Activated CD4-positive, alpha-beta T cell treated with anti-CD3 and anti-CD28 coated beads, Interleukin-2, amount 50 U/mL, for 1 hour (primary cell): ENCODE measurements around the gene UNC119.

Source experiments
- DNase-seq: peaks from one replicate; pipeline ENCODE4 v3.0.0-alpha.2; 2020

UNC119 gene

DNA sequence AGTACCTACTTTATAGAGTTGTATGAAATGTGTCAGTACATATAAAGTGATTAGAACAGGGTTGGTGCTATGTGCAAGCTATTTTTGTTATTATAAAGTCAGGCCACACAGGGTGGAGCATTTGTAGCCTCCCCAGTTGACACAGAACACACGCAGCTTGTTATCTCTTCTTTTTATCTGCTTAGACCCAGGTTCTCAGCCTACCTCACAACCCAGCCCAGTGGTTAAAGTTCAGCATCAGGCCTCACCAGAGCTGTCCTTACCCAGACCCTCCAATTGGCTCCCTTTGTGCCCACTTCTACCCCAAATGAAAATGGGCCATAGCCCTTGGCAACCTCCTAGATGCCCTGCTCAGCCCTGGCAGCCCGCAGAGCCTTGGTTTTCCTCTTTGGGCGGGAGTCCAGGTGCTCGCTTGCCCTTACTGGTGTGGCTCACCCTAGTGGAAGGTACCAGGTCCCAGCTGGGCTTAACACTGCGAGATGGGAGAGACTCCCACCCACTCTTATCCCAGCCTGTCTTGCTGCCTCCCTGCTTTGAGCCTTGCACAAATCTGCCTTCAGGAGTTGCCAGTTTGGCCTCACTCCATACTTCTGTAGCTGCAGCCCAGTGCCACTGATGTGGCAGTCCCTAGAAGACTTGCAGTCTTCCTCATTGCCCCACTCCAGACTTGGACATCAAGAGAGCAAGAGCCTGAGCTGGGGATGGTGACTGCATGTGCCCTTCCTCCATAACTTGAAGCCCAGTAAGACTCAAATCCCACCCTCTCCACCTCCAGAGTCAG, 20.0 kb upstream of the UNC119 start:
- DNase-seq = no peak

DNA sequence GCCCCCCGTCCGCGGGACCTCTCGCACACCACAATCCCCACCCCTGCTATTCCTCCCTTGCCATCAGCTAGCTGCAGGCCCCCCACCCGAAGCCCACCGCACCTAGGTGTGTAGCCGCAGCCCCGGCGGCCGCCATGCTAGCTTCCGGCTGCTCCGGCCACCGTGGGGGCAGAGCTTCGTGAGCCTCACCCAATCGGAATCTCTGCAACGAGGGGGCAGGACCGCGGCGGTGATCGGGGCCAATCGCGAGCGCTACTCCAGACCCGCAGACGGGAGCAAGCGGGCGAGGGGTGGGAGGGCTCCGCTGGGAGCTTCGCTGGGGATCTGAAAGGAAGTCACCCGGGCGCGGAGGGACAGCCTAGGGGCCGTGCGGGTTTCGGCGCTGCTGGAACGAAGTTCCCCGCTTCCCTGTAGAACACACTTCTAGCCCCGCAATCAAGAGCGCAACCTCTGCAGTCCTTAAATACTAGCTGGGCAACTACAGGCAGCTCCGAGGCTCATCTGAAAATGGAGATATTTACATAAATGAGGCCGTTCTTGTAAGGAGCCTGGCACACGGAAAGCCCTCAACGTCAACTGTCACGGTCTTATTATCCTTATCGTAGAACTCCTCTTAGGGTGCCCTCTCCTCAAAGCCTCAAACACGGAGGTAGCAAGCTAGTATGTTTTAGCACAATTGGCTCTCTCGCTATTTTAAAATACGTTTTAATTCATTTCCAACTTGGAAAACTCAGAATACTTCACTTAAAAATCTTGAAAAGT, 19.1 kb upstream of the UNC119 start, which contains the start of gene PIGS:
TSS of gene PIGS (minus strand) at position 164 of the 762 bp plus-strand sequence. CDS start at position 136, 28 bp downstream.
- peak; percentile 89 for DNase-seq

DNA sequence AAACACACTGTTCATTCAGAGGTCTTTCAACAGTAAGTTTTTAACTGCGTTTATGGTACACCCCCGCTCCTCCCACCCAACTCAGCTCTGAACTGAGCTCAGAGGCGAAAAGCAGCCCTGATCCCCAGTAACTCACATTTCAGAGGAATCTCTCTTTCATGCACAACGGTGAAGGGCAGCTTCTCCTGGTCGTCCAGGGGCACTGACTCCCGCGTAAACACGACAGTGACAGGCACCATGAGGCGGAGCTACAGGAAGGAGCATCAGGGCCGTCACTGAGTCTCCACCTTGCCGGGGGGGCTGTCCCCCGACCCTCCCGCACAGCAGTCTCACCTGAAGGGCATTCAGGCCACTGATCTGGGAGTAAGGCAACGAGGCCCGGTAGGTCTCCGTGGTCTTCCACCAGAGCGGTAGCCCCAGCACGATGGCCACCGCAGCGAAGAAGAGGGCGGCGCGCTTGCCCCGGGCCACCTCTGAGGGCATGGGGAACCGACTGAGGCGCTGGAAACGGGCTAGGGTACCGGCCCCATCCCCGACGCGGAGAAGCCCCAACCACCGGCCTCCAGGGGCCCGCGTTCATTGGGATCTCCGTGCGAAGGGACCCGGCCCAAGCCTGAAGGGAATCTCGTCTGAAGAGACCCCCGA, 18.4 kb upstream of the UNC119 start:
- peak; percentile 40 for DNase-seq

DNA sequence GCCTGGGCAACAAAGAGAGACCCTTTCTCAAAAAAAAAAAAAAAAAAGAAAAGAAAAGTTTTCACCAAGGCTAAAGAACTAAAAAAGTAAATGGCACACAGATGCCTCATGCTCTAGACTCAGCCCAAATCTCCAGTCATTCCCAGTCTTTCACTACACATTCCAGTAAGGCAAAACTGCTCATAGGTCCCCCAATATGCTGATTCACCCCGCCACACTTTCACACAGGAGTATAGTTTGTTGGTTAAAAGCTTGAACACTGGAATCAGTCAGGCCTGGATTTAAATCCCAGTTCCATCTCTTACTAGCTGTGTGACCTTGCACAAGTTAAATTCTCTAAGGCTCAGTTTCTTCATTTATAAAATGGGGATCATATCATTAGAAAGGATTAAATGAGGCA, 17.0 kb upstream of the UNC119 start:
- DNase-seq = no peak

DNA sequence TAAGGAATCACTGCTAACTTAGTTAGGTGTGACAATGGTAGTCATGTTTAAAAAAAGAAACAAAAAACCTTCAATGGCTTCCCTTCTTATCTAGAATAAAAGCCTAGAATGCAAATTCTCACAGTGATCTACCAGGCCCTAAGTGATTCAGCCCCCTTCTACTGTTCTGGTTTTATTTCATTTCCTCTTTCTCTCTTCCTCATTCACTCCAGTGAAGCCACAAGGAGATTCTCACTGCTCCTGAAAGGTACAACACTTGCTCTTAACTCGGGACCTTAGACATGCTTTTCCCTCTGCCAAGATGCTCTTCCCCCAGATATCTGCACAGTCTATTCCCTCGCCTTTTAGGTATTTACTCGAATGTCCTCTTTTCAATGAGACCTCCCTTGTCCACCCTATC, 15.2 kb upstream of the UNC119 start:
- no peak for DNase-seq

DNA sequence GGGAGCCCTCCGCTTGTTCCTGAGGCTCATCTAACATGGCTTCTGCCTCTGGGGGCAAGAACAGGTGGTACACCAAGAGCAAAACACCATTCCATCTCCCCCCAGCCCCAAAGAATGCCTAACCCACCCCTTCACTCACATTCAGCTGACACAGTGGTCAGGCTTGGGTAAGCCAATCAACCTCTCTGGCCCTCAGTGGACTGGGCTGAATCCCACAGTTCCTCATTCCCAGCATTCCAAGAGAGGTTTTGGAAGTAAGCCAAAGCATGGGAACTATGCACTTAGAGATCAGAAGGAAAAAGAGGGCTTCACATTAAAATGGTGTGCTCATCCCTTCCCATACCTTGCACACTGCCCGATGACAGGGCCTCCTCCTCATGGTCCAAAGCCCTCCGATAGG, 11.1 kb upstream of the UNC119 start:
- no peak for DNase-seq

DNA sequence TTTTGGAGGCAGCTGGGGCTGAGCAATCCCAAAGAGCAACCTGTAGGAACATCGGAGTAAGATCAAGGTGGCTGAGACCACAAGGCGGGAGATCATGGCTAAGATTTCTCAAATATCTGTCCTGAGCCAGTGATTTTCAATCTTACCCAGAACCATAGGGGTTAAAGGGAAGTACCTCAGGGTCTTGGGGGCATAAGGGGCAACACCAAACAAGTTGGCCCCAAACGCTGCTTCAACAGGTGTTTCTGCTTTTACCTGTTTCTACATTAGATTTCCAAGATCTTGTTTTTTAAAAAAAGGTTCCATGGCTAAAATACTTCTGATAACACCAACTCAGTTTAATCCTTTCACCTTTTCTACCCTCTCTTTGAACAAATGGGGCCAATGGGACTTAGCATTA, 2.6 kb upstream of the UNC119 start:
- DNase-seq = no peak

DNA sequence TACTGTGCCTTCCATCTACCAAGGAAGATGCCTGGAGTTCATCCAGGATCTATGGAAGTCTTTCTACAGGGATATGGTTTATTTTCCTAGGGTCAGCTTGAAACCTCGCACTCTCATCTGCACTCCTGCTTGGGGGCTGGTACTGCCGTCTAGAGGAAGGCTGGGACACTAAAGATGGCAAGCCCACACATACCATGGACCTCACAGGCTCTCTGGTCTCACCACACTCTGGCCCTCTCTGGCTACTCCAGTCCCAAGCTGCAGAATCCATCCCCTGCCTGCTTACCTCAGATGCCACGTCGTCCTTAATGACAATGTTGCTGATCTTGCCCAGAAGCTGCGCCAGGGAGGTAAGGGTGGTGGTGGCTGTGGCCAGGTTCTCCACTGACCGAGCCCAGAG, 2.1 kb upstream of the UNC119 start:
- DNase-seq = no peak

DNA sequence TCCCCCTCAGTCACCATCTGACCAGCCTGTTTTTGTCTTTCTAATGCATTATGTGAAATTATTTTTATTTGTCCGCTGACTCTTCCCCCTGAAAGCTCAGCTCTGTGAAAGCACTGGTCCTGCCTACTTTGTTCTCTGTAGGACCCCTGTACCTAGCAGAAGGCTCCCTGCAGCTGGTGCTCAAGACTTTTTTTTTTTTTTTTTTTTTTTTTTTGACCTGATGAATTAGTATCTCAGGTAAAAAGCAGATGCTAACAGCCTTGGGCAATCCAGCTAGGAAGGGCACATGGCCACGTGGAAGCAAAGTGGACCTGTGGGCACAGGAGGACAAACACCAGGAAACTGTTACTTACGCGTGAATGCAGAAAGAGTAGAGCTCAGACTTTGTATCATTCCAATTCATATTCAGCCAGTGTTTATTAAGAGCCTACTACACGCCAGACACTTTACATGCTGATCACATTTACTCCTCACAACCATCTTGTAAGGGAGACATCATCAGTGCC, 629 bp upstream of the UNC119 start:
- no peak for DNase-seq

DNA sequence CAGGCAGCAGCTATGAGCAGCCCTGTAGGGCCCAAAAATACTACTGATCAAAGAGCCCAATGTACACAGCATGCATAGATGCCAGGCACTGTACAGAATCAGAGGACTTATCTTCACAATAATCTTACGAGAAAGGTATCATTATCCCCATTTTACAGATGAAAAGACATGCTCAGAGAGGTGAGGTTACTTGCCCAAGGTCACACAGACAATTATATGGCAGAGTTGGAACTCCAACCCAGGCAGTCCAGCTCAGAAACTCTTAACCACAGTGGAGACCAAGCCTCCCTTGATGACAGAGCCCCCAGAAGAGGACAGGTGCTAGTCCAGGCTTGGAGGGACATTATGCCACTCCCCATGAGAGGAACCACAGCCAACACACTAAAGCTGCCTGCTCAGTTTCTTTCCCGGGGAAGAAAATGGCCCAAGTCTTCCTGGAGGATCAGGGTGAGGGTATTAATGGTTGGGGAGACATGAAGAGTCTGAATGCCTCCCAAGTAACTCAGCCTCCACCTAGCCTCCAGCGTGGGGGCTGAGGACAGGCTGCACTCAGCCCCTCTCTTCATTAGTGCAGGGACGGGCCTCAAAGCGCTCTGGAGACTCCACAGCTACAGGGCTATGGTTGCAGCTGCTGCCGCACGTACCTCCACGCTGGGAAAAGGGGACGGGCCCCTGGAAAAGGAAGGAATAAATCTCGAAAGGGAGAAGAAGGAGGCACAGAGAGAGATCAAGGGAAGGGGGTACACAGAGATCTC, 826 bp downstream of the UNC119 start:
- DNase-seq = no peak

DNA sequence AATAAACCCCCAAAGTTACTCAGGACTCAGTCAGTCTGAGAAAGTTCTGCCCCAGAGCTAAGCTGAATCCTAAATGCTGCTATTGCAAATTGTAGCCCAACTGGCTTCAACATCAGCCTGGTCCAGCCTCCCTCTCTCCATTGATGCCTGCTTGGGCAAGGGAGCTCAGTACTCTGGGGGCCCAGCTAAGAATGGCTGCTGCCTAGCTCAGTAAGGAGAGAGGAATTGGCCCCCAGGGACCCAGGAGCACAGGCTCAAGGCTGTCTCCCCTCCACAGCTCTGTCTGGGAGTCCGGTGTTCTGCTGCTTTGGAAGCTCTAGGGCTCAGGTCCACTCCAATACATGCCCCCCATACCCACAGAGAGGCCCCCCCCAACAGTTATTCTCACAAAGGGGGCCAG, 1.6 kb downstream of the UNC119 start:
- no peak for DNase-seq

DNA sequence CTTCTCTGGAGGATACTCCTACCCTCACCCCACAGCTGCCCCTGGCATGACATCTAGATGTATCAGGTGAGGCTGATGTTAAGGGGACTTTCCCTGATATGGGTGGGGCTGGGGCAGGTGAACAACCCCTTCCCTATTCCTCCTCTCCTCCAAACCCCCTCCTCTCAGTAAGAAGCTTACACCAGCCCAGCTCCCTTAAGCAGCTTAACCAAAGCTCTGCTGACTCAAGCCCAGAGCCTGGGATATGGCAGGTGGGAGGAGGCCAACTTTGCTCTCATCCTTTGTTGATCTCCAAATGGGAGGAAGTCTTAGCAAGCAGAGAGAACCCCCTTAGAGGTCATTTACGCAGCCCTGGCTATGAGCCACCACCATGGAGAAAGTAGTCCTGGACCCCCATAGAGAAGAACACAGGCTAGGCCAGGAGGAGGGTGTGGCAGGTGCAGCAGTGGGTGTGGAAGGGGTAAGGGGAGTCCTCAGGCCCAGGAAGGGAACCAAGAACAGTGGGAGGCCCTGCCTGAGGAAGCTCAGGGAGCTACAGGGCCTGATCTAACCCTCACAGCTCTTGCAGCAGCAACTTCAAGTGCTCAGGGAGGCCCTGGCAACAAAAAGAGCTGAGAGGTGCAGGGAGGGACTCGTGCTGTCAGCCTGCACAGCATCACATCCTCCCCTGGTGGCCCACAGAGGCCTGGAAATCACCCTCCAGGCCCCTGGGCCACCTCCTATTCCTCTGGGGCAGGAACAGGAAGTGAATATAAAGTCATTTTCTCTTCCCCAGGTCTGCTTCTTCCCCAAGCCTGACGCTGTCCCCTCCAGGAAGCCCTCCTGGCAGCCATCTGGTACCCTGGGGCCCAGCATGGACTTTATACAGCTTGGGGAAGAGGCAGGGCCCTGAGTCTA, 2.9 kb downstream of the UNC119 start:
- DNase-seq = peak; percentile 58

DNA sequence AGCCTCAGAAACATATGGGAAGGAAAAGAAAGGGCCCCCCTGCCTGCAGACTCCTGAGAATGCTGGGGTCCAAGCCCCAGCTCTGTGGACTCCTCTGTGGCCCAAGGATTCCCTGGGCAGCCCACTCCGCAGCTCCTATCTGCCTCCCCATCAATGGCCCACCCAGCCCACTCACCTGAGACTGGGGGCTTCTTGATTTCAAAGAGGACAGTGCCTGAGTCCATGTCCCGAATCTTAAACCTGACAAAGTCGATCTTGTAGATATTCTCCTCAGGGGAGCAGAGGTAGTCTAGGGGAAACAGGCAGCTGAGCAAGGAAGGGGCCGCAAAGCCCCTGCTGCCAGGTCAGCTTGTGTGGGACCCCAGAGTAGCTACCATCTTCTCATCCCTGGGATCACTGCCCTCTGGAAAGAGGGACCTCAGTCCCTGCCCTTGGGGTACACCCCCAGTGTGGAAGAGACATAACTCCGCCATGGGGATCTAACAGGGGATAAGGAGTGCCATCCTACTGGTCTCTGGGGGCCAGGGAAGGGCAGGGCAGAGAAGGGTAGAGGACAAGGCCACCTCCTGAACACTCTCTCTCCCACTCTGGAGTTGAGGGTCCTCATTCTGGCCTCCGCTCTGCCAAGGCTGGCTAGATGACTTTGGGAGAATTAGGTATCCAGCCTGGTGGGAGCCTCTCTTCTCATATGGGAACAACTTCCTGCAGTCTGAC, 3.9 kb downstream of the UNC119 start:
- no peak for DNase-seq

DNA sequence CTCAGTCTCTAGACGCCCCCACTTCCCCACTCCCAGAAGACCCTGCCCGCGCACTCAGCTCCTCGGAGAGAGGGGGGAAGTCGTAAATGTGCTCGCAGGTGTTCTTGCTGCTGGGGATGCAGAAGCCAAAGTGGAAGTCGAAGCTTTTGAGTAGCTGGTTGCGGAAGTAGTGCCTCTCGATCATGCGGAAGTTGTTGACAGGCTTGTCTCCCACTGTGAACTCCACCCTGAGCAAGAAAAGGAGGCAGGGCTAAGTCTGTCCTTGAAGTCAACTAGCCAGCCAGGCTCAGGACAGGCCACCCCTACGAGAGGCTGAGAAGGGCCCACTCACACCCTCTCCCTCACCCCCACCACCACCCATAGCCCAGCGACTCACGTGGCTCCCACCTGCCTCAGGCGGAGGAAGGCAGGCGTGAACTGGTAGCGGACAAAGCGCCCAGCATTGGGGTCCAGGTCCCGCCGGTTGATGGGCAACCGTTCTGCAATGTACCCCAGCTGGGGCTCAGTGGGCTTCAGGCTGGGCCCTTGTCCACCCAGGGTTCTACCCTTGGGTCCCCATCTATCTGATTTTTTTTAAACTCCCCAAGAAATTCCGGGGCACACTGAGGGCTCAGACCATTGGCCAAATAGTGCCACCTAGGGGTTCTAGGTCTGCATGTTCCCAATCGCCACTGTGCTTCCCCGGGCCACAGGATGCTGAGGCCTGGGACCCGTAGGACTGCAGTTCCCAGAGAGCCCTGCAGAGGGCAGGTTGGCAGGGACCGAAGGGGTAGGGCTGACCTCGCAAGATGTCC, 4.6 kb downstream of the UNC119 start:
- peak; percentile 51 for DNase-seq

DNA sequence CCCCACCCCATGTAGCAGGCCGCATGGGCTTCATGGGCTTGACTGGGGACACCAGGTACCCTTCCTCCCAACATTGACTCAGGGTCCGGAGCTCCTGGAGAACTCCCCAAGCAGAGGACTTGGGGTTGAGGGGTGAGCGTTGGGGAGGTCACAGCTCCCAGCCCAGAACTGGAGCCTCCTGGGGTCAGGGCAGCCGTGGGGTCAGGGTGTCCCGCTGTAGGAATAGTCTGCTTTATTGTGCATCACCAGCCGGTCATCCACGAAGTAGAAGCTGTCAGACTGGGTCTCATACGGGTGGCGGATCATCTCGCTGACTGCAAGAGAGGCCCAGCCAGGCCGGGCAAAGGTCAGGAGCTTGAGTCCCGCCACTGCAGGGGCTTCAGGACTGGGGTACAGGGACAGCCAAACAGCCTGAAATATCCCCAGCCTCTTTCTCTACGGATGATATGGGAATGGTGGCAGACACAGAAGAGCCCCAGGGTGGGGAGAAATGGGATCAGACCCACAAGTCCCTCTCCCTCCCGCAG, 5.3 kb downstream of the UNC119 start:
- no peak for DNase-seq

DNA sequence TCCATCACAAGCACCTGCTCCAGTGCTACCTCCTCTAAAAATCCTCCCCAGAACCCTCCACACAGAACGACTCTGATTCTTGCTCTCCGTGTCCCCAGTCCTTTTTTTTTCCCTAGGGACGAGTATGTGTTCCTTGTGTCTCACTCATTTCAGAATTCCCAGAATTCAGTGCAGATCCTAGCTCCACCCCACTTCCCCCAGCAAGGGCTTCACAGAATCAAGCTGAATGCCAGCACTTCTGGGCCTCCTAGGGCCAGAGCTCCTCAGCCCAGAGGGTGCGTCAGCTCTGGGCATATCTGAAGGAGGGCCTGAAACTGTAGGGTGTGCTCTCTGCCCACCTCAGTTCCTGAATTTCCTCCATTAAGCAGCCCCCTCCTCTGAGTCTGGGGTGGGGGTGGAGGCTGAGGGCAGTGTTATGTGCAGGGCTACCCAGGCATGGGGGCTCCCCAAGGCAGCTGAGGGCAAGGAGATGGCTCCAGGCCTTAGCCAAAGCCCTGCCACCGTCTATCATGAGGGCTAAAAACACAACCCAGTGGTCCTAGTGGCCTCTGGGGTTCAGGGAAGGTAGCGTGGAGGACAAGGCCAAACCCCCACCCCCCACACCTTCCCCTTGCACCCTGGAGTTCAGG, 6.5 kb downstream of the UNC119 start:
- DNase-seq = no peak

DNA sequence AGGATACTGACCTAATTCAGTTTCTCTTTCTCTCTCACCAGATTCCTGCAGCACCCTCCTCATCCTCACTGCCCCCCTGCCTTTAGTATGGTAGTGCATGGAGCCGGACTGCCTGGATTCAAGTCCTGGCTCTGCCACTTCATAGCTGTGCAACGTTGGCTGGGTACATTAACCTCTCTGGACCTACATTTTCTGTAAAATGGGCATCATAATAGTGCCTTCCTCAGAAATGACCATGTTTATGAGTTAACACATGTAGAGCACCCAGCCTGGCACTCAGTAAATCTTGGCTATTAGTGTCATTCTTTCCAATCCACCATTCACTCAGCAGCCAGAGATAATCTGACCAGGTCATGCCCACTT, 7.3 kb downstream of the UNC119 start:
- no peak for DNase-seq

DNA sequence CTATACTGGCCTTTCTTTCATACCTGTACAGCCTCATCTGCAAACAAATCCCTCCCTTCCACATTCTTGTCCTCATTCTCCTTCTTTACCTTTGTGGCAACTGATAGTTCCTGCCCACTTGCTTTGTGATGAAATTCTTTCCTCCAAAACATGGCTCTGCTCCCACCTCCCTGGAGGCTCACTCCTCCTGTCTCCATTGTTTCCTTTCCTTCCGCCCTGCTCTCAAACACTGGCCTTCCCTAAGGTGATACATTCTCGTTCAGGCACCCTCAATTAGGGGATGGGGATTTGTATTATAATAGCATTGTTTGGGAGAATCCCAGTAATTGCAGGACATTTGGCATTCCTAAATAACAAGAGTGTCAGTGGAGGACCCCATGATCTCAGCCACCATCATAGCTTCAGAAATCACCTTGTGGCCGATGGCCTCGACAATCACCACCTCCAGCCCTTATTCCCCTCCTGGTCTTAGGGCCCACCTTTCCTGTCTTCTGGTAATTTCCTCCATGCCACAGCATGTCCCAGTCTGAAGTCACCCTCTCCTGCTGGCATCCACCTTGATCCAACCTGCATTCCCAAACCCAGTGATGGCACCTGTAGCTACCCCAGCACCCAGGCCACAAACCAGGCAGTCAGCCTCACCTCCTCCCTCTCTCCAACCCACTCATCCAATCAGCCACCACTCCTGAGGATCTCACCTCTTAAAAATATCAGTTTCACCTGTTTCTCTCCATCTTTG, 7.9 kb downstream of the UNC119 start:
- no peak for DNase-seq

DNA sequence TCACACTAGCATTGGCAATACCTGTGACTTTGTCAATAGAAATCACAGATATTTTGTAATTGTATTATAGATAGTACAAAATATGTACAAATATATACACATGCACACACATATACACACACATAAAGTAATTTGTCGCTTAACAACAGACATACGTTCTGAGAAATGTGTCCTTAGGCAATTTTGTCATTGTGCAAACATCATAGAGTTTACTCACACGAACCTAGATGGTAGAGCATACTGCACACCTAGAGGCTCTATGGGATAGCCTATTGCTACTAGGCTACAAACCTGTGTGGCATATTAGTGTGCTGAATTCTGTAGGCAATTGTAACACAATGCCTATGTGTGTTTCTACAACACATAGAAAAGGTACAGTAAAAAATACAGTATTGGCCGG, 11.0 kb downstream of the UNC119 start:
- no peak for DNase-seq
